Hematopoietic multipotent progenitor cell treated with erythropoietin and hydrocortisone succinate and interleukin-3 and kit ligand, for 8 days (in vitro differentiated cells): ENCODE measurements around the gene TBCD.
A peak's percentile ranks its signal among the peaks of the same experiment; 100 is the strongest.

ENCODE experiments used
- DNase-seq: peaks from one replicate; pipeline ENCODE4 v3.0.0-alpha.2; 2015

Gene TBCD

GRCh38 chr17:82859431-82860403 is 107.9 kb downstream of the TBCD start:
- DNase-seq, result peak; percentile 50

GRCh38 chr17:82860606-82861392 is 108.9 kb downstream of the TBCD start:
- no peak for DNase-seq

- DNase-seq, result no peak
Measured at GRCh38 chr17:82861393-82861775, 109.5 kb downstream of the TBCD start.

DNA sequence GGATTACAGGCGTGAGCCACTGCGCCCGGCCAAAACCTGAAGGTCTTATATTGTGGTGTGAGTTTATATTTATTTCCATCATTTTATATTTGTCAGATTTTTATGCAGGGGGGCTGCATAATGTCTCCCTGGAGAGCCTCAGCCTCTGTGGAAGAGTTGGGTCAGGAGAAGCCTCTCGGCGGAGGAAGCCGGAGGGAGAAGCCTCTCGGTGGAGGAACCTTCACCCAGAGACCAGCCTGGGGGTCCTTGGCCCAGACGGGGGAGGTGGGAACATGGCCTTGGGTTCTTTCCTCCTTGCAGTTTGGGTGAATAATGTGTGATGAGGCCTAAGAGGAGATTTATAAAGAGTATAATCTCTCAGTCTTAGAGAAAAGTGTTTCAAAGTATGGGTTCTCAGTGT is 110.3 kb downstream of the TBCD start:
- DNase-seq, result no peak

DNA sequence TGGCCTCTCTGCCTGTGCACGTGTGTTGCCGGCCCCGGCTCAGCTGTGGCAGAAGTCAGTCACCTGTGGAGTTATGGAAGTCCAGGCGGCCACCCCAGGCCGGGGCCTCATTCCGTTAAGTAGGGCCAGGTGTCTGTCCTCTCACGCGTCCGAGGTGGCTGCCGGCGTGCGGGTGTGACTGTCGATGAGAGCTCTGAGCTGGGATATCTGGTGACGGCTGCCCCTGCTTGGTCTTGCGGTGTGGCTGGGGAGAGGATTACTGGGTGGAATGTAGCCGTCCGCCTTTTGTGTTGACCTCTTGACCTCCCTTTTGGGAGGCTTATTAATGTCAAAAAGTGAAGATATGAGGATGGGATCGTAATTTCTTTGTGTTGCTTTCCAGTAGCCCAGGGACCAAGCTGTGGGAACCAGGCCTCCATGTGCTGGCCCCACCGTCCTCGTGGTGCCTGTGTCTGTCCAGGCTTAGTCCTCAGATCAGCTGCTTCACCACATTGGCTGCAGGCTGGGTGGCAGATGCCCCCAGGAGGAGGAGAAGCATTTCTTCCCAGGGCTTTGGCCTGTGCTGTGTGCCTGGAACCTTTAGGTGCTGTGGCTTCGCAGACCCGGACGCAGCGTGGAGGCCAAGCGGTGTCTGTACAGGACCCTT is 111.0 kb downstream of the TBCD start:
- DNase-seq, result no peak

GRCh38 chr17:82863383-82863940 is 111.6 kb downstream of the TBCD start:
- no peak for DNase-seq

- peak; percentile 57 for DNase-seq
Measured at GRCh38 chr17:82863941-82864712, 112.3 kb downstream of the TBCD start.

DNA sequence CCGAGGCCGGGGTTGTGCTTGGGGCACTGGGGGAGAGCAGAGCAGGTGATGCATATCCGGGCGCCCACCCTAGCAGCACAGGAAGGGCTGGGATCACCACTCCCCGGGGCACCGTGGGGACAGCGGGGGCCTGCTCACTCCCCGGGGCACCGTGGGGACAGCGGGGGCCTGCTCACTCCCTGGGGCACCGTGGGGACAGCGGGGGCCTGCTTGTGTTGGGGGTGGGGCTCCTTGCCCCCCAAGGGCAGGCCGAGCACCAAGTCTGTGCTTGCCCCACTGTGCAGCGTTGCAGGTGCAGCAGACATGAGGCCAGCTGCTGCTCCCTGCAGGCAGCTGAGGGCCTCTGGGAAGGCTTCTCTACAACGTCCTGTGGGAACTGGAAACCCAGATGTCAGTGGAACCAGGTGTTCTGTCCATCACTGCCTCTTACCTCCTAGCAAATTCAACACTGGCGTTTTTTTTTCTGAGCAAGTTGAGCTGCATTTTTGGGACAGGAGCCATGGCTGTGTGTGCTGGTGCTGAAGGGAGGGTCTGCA is 112.9 kb downstream of the TBCD start:
- no peak for DNase-seq

- no peak for DNase-seq
Measured at GRCh38 chr17:82865274-82865673, 113.4 kb downstream of the TBCD start.

DNA sequence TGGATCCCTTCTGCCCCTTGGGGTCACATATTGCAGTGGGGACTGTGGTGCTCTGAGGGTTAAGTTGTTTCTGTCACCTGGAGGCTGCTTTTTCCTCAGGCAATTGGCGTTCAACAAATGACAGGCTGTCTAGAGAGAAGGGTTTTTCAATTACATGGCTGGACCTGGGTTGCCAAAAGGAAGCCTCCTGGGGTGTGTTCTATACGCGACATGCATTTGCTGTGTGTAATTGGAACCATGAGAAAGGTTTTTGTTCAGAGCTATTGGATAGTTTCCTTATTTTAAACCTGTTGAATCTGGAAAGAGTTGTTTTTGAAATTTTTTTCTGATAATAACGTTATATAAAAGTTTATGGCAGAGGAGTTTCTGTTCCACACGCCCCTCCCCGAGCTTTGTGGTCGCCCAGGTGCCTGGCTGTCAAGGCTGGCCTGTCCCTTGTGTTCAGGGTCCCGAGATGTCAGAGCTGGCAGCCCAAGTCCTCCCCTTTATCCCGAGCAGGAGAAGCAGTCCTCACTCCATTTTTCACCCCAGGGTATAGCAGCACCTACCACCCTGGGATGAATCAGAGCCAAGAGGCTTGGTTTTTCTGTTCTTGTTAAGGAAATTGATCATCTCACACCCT is 114.0 kb downstream of the TBCD start:
- no peak for DNase-seq

- DNase-seq, result no peak
Measured at GRCh38 chr17:82866590-82867191, 114.8 kb downstream of the TBCD start.

- DNase-seq, result no peak
Measured at GRCh38 chr17:82867763-82868325, 116.0 kb downstream of the TBCD start.

- peak; percentile 77 for DNase-seq
Measured at GRCh38 chr17:82868715-82869131, 116.9 kb downstream of the TBCD start.

DNA sequence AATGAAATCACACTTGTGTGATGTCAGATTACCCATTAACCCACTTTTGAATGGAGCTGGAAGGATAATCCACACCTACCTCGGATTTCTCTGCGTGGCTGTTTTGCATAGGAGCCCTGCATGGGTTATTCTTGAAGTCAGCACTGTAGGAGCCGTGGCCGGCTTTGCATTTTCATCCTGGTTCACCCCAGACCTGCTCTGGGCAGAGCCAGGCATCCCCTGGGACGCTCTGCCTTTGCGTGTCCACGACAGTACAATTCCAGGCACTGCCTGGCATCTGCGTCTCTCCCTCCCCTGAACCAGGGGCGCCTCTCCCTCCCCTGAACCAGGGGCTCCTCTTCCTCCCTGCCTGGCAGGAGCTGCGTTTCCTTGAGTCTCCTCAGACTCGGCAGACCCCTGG is 117.7 kb downstream of the TBCD start:
- DNase-seq, result no peak

GRCh38 chr17:82870091-82870491 is 118.2 kb downstream of the TBCD start:
- DNase-seq, result no peak

- no peak for DNase-seq
Measured at GRCh38 chr17:82870541-82870940, 118.7 kb downstream of the TBCD start.

GRCh38 chr17:82871056-82871775 is 119.4 kb downstream of the TBCD start:
- DNase-seq, result no peak

DNA sequence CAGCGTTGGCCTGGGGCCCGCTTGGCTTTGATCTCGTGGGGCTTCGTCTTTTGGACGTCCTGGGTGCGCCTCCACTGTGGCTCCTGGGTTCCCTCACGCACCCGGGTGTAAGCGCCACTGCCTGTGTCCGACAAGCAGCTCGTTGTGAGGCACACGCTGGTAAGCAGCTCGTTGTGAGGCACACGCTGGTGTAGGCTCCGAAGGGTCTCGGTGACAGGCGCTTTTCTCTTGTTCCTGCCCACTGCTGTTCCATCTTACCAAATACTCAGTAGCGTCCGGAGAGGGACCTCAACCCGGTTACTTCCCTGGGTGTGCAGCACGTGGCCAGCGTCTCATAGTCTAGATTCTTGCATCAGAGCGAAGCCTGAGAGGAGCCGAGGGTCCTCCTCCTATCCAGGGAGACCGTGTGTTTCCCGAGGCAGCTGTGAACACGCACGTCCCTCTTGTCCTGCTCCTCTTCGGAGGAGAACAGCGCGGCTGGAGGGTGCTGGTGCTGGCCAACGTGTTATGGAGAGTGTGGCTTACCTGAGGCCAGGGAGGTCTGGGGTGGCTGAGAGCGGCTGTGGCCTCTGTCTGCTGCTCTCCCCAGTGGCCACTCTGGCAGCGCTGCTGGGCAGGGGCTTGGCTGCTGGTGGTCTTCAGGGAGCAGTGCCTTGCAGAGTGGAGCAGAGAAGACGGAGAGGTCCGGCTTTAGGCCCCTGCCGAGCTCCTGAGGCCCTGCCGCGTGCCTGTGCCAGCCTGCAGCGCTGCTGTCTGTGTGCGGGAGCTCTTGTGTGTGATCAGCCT is 120.1 kb downstream of the TBCD start:
- no peak for DNase-seq
